NCI-H2029 (cell line): ENCODE data around the gene ITSN1.
"Not testable (repeated sequence)": the region's sequence is repeated elsewhere in the genome, so short reads cannot be mapped to it uniquely, and the experiment has no call there.

ENCODE experiments used
- DNase-seq: peaks from one replicate; lab custom pipeline; 2025; lab: John Stamatoyannopoulos, UW

Gene ITSN1

GRCh38 chr21:33894736-33895288, 252.5 kb downstream of the ITSN1 start:
- peak; percentile 74 for DNase-seq

DNA sequence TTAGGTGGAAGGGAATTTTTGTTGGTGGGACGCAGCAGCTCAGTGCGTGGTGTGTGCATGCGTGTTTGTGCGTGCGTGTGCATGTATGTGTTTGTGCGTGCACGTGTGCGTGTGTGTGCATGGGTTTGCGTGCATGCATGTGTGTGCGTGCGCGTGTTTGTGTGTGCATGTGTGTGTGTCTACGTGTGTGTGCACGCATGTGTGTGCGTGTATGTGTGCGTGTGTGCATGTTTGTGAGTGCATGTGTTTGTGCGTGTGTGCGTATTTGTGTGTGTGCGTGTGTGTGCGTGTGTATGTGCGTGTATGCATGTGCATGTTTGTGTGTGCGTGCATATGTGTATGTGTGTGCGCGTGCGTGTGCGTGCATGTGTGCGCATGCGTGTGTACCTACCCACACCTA, 253.1 kb downstream of the ITSN1 start:
- DNase-seq, result no peak

DNA sequence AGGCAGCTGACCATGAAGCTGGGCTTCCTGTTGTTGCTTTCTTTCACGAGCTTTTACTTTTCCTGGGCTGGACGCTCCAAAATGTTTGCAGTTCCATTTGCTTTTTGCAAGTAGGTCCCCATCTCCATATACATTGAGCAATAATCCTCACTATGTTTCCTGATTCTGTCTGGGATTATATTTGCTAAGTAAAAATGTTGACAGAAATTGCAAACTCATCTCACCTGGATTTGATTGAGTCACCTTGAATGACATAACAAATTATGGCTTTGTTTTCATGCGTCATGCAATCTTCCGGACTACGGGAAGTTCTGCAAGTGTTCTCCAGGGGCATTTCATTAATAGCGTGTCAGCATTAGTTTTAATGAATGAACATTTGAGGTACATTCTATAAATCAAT, 254.4 kb downstream of the ITSN1 start:
- DNase-seq, result no peak

- no peak for DNase-seq
These were observed 254.8 kb downstream of the ITSN1 start for GRCh38 chr21:33897098-33897497.

GRCh38 chr21:33897739-33898138, 255.4 kb downstream of the ITSN1 start:
- no peak for DNase-seq

GRCh38 chr21:33898586-33898985, 256.3 kb downstream of the ITSN1 start:
- DNase-seq, result no peak

GRCh38 chr21:33899199-33899598, 256.9 kb downstream of the ITSN1 start:
- no peak for DNase-seq

GRCh38 chr21:33901412-33902288, 259.3 kb downstream of the ITSN1 start:
- no peak for DNase-seq

GRCh38 chr21:33902349-33902748, 260.0 kb downstream of the ITSN1 start:
- DNase-seq, result no peak

DNA sequence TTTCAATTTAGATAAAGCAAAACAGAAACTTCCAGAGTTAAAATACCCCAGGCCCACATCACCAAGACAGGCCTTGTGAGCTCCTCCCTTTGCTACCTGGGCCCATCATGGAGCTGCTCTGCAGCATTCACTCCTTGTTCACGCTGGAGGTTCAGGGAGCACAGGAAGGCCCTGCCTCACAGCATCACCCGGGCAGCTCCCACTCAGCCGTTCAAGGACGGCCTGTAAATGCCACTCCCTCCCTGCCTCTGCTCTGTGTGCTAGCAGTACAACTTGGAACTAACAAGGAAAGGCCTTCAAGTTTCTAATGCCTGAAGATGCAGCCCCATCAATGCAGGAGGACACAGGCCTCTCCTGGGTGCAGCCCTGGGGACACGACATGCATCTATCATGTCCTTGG, 261.7 kb downstream of the ITSN1 start:
- DNase-seq, result no peak

GRCh38 chr21:33908760-33909159, 266.5 kb downstream of the ITSN1 start:
- DNase-seq, result no peak

DNA sequence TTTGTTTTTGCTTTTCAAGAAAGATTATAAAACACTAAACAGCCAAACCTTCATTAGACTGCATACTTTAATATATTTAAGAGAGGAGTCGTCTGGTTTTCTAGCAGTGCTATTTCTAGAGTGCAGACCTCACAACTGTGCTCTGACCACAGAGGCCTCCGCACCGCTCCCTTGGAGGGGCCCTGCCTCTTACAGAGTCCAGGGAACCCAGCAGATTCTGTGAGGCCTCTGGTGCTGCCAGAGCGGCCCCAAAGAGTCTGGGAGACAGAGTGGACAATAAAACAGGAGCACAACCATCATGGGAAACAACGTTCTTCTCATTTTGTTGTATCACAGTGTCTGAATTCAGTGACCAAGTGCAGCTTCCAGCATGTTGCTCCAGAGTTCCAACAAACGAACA, 267.5 kb downstream of the ITSN1 start:
- DNase-seq, result no peak

DNA sequence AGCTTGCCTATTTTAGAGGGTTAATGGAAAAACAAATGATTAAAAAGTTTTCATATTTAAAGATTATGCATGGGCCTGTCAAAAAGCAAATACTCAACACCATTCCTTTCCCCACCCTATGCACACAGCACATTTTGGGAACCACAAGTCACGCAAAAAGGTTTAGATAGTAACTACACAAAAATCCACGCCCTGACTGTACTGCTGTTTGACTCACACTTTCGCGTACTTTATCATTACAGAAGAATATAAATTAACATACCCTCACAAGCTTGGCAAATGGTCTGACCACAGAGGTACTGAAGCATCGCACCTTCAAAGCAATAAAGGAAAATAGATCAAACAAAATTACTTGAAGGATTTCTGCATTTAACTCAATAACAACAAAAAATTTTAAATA, 271.9 kb downstream of the ITSN1 start:
- DNase-seq, result no peak

DNA sequence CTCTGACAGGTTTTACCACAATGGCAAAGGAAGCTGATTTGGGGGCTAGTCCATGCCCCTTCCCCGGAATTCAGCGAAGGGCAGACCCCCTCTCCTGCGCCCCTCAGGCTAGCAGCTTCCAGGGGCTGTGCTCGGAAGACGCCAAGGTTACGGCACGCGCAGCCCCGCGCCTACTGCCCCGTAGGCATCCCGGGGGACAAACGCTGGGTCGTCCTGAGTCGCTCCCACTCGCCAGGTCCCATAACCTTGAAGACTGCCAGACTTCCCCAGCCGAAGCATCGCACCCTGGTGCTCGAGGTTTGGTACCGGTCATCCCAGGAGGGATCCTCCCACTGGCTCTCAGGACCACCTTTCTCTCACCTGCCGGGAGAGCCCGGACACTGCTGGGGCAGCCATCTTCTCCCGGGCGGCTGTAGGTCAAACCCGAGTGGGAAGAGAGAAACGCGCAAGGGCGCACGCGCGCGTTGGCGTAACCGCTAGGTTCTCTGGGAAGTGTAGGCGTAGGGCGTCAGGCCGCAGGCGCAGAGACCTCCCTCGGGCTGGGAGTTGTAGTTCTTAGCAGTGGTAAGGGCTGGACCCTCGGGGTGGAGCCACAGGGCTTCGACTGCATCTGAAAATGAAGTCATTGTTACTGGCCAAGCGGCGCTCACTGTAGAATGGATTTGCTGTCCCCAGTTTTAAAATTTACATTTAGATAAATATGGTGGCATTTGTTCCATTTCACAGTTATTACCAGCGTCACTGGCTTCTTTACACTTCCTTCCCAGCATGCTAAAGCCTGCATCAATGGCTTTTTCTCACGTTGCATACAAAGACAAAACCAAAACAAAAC, 273.3 kb downstream of the ITSN1 start, which contains the start of gene ATP5PO:
Gene ATP5PO, minus strand, starts transcription at position 437 of the 832 bp plus-strand sequence. Its CDS starts 41 bp downstream, at position 396.
- DNase-seq, result peak; percentile 98

DNA sequence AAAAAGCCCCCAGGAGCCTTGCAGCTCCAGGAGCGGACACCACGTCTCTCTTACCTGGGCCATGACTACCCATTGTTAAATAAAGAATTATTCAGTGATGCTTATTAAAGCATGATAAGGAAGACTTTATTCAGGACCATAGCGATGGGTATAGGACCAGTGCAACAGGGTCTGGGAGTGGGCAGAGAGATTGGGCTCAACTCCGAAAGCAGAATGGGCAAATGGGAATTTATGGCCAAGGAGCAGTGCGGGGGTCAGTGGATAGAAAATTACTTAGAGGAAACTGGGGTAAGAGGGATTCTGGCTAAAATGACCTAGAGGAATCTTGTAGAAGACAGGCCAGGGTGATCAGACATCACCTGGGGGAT, 273.9 kb downstream of the ITSN1 start:
- no peak for DNase-seq

DNA sequence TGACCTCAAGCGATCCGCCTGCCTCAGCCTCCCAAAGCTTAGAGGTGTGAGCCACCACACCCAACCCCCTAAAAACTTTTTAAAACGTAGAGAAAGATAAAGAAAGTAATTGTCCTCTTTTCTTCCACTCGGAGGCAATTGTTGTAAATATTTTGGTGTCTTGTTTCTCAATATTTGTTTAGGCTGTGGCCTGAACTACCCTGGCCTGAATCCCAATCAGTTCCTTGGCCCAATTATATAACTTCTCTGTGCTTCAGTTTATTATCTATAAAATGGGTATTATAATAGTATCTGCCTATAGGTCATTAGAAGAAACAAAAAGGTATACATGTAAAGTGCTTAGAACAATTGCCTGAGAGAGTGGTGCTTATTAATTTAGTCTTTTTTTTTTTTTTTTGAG, 275.1 kb downstream of the ITSN1 start:
- DNase-seq, result no peak

- DNase-seq, result peak; percentile 74
These were observed 281.9 kb downstream of the ITSN1 start for GRCh38 chr21:33924079-33924765.

GRCh38 chr21:33924766-33925100, 282.4 kb downstream of the ITSN1 start:
- DNase-seq, result no peak

- not testable (repeated sequence) for DNase-seq
These were observed 283.9 kb downstream of the ITSN1 start for GRCh38 chr21:33926248-33926647.

- not testable (repeated sequence) for DNase-seq
These were observed 288.9 kb downstream of the ITSN1 start for GRCh38 chr21:33931052-33931798.

GRCh38 chr21:33931799-33932390, 289.6 kb downstream of the ITSN1 start:
- DNase-seq, result no peak
